ENCODE data around the gene WIZ.

The WIZ gene

DNA sequence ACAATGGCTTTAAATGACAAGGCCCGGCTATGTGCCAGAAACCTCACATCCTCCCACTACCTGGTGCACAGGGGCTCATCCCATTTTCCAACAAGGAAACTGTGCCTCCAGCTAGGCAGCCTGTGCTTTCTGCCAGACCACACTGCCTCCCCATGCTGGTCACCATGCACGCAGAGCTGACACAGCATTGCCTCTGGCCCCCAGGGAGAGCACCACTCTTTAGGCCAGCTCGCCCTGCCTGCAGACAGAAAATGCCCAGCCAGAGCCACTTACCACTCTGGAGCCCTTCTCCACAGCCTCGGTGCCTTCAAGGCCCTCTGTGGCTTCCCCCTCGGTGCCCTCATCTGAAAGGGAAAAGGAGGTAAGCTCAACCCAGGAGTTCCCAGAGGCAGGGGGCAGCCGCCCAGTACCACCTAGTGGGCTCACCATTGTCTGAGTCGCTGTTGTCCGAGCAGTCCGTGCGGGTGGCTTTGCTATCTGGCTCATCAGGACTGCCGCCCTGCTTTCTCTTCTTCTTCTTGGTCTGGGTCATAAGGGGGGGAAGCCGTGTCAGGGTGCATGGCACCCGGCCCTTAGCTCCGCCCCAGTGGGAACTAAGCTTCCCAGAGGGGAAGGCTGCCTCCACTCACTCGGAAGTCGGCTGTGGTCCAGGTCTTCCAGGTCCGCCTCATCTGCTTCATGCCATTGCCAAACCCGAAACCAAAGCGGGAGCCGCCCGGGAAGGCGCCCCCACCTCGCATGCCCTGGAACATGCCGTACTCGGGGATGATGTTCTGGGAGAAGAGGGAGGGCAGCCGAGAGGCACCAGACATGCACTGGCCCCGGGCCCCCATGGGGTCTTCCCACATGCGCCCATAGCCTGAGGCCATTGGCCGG, 49.0 kb downstream of the WIZ start:
- H3K4me3 Mint-ChIP-seq = no peak overlapping the region
- no peaks in the 10 kb centered on the region for H3K9me3 Mint-ChIP-seq
- peaks cover 53% of the 10 kb centered on the region for H3K36me3 Mint-ChIP-seq (ENCODE audit: low read depth)
- no peak overlapping the region for H3K27ac Mint-ChIP-seq
- TF ChIP-seq CTCF (IDR thresholded peaks at IDR 0.05; ENCODE audit: unreplicated experiment in 3 of 3) = no peak
- no peaks in the 10 kb centered on the region for H3K27me3 Mint-ChIP-seq (ENCODE audit: low read depth)
- H3K4me1 Mint-ChIP-seq = peaks cover 17% of the 10 kb centered on the region

DNA sequence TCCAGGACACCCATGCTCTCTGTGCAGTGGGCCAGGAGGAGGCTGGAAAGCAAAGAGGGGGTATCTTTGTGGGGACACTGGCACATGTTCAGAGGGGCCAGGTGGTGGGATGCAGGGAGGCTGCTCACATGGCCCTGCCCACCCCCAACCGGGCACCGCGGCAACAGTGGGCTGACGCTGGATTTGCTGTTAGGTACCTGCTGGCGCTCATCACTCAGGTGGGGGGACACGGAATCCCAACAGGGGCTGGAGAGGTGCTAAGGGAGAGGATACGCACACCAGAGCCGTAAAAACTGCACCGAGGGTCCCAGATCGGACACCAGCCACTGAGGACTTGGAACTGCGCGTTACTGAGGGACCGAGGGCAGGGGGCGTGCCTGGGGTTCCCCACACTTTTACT, 50.1 kb downstream of the WIZ start:
- H3K36me3 Mint-ChIP-seq (ENCODE audit: low read depth) = peaks cover 55% of the 10 kb centered on the region
- H3K27ac Mint-ChIP-seq = no peak overlapping the region
- H3K4me3 Mint-ChIP-seq = no peak overlapping the region
- no peaks in the 10 kb centered on the region for H3K9me3 Mint-ChIP-seq
- TF ChIP-seq CTCF (IDR thresholded peaks at IDR 0.05; ENCODE audit: unreplicated experiment in 3 of 3) = no peak
- no peaks in the 10 kb centered on the region for H3K27me3 Mint-ChIP-seq (ENCODE audit: low read depth)
- peaks cover 12% of the 10 kb centered on the region for H3K4me1 Mint-ChIP-seq

- H3K4me3 Mint-ChIP-seq = no peak overlapping the region
- H3K27ac Mint-ChIP-seq = no peak overlapping the region
- H3K27me3 Mint-ChIP-seq (ENCODE audit: low read depth) = no peaks in the 10 kb centered on the region
- peaks cover 57% of the 10 kb centered on the region for H3K36me3 Mint-ChIP-seq (ENCODE audit: low read depth)
- TF ChIP-seq CTCF (IDR thresholded peaks at IDR 0.05; ENCODE audit: unreplicated experiment in 3 of 3) = no peak
- H3K9me3 Mint-ChIP-seq = no peaks in the 10 kb centered on the region
- peaks cover 7% of the 10 kb centered on the region for H3K4me1 Mint-ChIP-seq
These were observed 50.6 kb downstream of the WIZ start for GRCh38 chr19:15399234-15399515.

- no peak for TF ChIP-seq CTCF (IDR thresholded peaks at IDR 0.05; ENCODE audit: unreplicated experiment in 3 of 3)
- Mint-ChIP-seq H3K4me1 (peaks cover 4% of the 10 kb centered on the region), H3K36me3 (ENCODE audit: low read depth) (peaks cover 62% of the 10 kb centered on the region), H3K27me3 (ENCODE audit: low read depth) (no peaks in the 10 kb centered on the region), H3K4me3 (no peak overlapping the region), H3K9me3 (no peaks in the 10 kb centered on the region), H3K27ac (no peak overlapping the region)
These were observed 51.1 kb downstream of the WIZ start for GRCh38 chr19:15398501-15399233.

DNA sequence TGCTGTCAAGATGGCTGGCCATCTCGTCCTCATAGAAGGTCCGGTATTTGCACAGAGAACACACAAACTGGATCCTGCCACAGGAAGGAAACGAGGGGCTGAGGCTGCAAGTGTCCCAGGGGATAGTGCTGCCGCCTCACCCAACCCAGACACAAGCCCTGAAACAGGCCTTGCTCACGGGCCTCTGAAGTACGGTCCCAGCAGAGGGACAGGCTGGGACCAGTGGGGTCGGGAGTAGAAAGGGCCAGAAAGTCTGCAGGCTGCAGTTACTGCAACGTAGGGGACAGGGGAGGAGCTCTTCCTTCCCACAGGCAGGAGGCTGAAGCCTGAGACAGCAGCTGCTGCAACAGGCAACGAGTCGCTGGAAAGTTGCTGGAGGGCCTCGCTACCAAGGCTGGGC, 52.0 kb downstream of the WIZ start:
- Mint-ChIP-seq H3K27me3 (ENCODE audit: low read depth) (no peaks in the 10 kb centered on the region), H3K27ac (no peak overlapping the region), H3K9me3 (no peaks in the 10 kb centered on the region), H3K36me3 (ENCODE audit: low read depth) (peaks cover 68% of the 10 kb centered on the region), H3K4me3 (no peak overlapping the region), H3K4me1 (no peaks in the 10 kb centered on the region)
- TF ChIP-seq CTCF (IDR thresholded peaks at IDR 0.05; ENCODE audit: unreplicated experiment in 3 of 3) = no peak
